T-helper 2 cell treated with Interferon-gamma antibody and Interleukin-4, amounts not matched to agents 100 ng/mL and 5 ng/mL, for 36 hours (primary cell): Measurements from ENCODE around the gene HOXC10. TPM values are rescaled to one million over a fixed set of nuclear protein-coding genes. Genes with fewer than 3 reads are reported as not detected.

Experiments used
- intact Hi-C: fragments of 100-400 bp; cut with micrococcal nuclease; formaldehyde crosslinking; loops from one replicate; pipeline ENCODE4 v1.15.1; 2023
- total RNA-seq: library from RNA; stranded (reverse); gene quantifications from 2 replicates; pipeline ENCODE4 v1.2.3, GENCODE V29; 2022

The HOXC10 gene
- not detected in 2 replicates for total RNA-seq

- intact Hi-C loops, result loop anchor here (2.0 to 5.0 kb wide), 3 partner anchors 18 to 67 kb away; partner anchors contain the start of genes HOXC4 and HOXC5
Measured at GRCh38 chr12:53984901-53985691, at the start of gene HOXC10. Gene HOXC10 (plus strand): TSS chr12:53985146. CDS start chr12:53985260, 114 bp downstream.

GRCh38 chr12:53935383-53936341 lies 49.3 kb upstream of the HOXC10 start:
- intact Hi-C loops, result loop anchor here (5.0 kb wide), 2 partner anchors 42 to 117 kb away; partner anchors contain the start of gene HOXC4

- intact Hi-C loops, result loop anchor here (5.0 kb wide), 2 partner anchors 40 to 115 kb away; partner anchors contain the start of gene HOXC4
Measured at GRCh38 chr12:53937099-53937498, 47.8 kb upstream of the HOXC10 start.

GRCh38 chr12:53937596-53938325 lies 47.2 kb upstream of the HOXC10 start:
- intact Hi-C loops, result loop anchor here (5.0 kb wide), 2 partner anchors 40 to 115 kb away; partner anchors contain the start of gene HOXC4

GRCh38 chr12:53938326-53939140 lies 46.4 kb upstream of the HOXC10 start, which contains the start of gene HOXC13:
Gene HOXC13 (plus strand): TSS chr12:53938831. CDS start chr12:53938907, 76 bp downstream.
- intact Hi-C loops, result loop anchor here (5.0 kb wide), 2 partner anchors 39 to 114 kb away; partner anchors contain the start of gene HOXC4

- intact Hi-C loops, result loop anchor here (5.0 kb wide), 2 partner anchors 38 to 113 kb away; partner anchors contain the start of gene HOXC4
Measured at GRCh38 chr12:53939141-53940108, 45.5 kb upstream of the HOXC10 start.

- intact Hi-C loops, result no loop called here
Measured at GRCh38 chr12:53940443-53941014, 44.4 kb upstream of the HOXC10 start.

- intact Hi-C loops, result no loop called here
Measured at GRCh38 chr12:53941187-53941586, 43.8 kb upstream of the HOXC10 start.

GRCh38 chr12:53941750-53942149 lies 43.2 kb upstream of the HOXC10 start:
- intact Hi-C loops, result no loop called here

- intact Hi-C loops, result no loop called here
Measured at GRCh38 chr12:53942467-53942997, 42.4 kb upstream of the HOXC10 start.

GRCh38 chr12:53944209-53944608 lies 40.7 kb upstream of the HOXC10 start:
- intact Hi-C loops, result no loop called here

GRCh38 chr12:53944907-53945847 lies 39.8 kb upstream of the HOXC10 start:
- intact Hi-C loops, result no loop called here

- intact Hi-C loops, result no loop called here
Measured at GRCh38 chr12:53947743-53948142, 37.2 kb upstream of the HOXC10 start.

- intact Hi-C loops, result no loop called here
Measured at GRCh38 chr12:53948650-53949593, 36.0 kb upstream of the HOXC10 start.

- intact Hi-C loops, result loop anchor here (5.0 kb wide), 1 partner anchor 47 kb away; no protein-coding TSS in a partner anchor
Measured at GRCh38 chr12:53949631-53950436, 35.1 kb upstream of the HOXC10 start.
